EL (cell line): ENCODE results near the gene PPP2R3A.
"Not testable (repeated sequence)": the region's sequence is repeated elsewhere in the genome, so short reads cannot be mapped to it uniquely, and the experiment has no call there.

Source experiments
- DNase-seq: peaks from one replicate; pipeline ENCODE4 v3.0.0-alpha.2; 2016

PPP2R3A gene

DNA sequence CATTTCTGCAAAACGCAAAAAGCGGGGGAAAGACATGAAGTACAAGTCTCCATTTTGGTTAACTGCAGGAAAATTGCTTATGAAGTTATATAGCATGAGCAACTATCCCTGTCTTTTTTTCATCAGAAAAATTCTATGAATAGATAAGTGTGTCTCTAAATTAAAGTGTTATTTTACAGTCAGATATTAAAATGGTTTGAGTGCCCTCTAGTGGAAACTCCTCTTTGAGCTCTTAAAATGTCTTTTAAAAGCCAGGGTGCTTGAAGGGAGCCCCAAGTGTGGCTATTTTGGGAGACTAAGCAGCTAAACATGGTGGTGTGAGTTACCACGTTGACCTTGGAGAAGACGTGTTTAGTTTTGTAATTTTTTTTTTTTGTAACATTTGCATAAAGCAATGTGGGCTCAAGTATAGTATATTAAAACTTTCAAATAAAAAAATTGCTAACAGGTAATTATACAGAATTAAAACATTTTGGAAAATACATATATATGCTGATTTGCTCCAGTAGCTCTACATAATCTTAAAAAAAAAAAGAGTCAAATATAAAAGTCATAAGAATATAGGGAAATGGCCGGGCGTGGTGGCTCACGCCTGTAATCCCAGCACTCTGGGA, 77.2 kb downstream of the PPP2R3A start:
- peak; percentile 67 for DNase-seq

DNA sequence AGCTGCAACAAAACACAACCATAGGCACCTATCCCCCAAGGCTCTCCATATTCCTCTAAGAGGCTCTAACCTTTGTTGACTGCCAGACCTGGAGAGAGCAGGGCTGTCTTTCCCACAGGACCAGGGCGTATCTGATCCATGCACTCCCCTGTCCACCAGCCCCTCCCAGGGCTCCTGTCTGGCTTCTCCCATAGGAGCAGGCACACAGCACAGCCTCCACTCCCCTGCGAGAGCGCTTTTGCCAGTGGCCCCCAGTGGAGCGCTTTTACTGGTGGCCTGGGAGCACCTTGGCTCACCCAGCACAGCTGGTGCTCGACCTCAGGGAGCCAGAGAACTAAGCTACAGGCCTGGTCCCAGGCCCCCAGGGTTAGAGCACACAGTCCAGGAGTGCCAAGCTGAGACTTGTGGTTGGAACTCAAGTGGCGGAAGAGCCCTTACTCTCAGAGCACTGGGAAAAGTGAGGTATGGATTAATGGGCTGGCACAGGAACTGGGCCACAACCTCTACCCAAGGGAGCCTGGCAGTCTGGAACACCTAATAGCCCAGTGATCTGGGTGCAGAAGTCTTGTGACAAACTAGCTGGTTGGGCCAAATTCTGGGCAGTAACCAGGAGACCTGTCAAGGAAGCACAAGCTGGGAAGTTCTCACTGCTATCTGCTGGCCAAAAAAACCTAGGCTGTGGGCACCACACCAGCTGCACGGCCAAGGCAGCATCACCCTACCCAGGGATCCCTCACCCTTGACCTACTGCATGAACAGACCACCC, 79.6 kb downstream of the PPP2R3A start:
- DNase-seq, result no peak

DNA sequence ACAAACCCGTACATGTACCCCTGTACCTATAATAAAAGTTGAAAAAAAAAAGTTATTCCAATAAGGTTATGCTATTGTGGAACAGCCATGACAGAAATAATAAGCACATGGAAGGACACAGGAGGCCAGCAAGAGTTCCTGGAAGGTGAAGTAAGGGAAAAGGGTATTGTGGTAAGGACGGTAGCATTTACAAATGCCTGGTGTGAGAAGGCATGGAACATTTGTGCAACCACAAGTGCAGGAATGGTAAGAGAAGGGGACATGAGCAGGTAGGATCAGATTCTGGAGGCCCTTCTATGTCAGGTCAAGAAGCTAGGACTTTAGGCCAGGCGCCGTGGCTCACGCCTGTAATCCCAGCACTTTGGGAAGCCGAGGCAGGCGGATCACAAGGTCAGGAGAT, 82.5 kb downstream of the PPP2R3A start:
- no peak for DNase-seq

DNA sequence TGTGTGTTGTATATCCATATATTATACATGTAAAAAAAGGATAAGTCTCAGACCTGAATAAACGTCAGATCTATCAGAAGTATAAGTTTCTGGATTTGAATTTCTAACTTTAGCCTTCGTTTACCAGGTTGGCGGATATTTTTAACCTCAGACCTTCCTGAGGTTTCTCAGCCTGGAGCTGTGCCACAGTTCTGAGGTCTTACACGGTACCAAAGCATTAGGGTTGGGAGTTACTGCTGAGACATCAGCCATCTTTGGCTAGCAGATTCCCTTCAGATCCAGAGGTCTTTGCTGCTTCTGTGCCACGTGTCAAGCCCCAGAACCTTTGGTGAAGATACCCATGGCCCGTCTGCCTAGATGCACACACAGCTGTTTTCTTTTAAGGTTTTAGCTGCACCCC, 84.7 kb downstream of the PPP2R3A start:
- DNase-seq, result no peak

DNA sequence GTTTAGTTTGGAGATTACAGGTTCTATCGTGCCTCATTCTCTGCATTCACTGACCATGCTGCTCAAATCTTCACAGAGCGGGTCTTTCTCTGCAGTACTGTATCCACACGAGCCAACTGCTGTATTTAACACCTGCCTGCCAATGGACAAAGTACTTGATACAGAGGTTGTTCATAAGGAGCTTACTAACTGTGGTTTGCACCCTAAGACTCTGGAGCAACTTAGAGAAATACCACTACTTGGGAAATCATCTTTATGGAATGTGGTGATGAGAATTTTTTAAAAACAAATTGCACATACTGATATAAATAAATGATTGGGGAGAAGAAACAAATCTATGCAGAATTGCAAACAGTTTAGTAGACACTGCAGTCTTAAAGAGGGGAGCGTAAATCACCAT, 90.0 kb downstream of the PPP2R3A start:
- peak; percentile 12 for DNase-seq

DNA sequence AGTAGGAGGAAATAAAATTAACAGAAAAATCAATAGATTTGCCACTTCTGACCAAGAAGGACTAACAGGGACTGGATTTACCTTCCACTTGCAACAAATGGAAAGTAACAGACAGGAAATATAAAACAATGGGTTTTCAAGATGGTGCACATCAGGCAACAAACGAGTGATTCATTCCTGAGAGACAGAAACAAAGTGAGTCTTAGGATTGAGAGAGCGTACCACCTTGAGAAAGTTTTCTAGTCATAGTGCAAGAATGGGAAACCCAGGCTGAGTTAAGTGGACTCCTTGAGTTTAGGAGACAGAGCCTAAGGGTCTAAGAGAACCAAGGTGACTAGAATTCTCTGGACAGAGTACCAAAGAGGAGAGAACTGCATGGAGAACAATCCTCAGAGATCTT, 101.7 kb downstream of the PPP2R3A start:
- no peak for DNase-seq

DNA sequence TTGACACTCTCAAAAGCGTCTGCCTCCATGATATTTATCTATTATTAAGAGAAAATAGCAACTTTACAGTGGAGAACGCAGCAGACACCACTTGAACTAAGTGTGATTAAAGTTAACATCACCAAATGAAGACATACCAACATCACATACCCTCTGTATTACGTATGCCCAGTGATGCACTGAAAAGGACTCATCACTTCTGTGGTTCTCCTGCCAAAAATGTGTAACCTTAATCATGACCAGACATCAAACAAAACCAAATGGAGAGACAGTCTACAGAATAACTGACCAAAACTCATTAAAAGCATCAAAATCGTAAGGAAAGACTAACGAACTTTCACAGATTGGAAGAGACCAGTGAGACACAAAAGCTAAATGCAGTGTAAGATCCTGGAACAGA, 103.2 kb downstream of the PPP2R3A start:
- peak; percentile 89 for DNase-seq

DNA sequence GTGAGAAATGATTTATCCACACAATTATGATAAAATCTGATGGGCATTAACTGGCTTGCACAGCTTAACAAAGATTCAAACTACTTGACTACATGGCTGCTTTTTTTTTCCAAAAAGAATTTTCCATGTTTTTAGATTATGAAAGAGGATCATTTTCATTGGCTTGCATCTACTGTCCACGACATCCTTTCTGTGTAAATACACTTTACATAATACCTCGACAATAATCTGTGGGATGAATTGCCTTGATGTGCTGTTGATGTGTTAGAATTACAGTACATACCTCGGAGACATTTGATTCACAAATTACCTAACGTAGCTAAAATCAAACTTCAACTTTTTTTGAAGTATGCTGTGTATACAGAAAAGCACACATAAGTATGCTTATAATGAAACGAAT, 104.4 kb downstream of the PPP2R3A start:
- DNase-seq, result no peak

DNA sequence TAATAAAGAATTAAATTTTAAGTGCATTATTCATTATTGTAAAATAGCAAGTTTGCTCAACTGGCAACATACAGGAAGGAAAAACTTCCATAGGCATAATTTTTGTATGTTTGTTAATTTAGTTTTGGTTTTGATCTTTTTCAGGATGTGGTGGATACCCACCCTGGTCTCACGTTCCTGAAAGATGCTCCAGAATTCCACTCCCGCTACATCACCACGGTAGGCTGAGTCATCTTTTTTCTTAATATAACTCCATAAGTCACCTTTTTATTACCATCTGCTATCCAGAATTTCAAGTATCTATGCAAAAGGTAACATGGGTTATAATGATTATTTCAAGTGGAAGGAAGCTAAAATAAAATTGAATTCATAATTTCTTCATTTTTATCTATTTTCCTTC, 104.8 kb downstream of the PPP2R3A start:
- peak; percentile 95 for DNase-seq

DNA sequence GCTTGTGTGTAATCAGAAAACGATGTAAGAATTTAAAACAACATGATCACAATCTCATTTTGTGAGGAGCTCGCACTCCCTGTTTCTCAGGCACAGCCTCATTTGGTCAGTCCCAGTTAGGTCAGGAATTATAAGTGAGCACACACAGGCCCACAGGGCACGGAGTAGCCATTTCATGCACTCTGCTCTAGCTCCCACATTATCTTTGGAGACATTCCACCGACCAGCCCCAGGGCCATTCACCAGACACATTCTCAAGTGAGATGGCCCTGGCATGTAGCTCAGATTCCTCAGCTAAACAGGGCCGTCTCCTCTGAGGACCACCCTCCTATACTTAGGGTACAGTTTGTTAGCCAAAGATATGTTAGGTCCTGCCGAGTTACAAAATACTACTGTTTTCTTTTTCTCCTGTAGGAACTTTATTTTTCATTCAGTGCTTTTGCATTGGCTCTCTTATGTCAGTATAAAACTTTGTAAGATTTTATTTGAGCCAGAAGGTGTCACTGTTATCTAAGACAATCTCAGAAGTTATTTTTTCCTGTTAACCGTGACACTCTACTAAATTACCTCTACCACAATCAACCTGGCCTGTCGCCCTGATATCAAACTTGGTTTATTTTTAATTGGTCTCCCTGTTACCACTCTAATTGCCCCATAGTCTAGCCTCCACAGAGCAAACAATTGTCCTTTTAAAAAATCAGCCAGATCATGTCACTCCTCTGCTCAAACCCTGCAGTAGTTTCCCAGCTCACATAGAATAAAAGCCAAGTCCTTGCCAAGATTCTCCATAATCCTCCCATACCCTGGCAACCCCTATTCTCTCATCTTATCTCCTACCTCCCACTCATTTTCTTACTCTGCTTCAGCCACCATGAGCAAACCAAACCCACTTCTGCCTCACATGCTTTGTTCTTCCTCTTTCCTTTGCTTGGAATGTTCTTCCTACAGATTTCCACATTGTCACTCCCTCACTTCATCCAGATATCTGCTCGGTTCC, 105.7 kb downstream of the PPP2R3A start:
- peak; percentile 93 for DNase-seq

DNA sequence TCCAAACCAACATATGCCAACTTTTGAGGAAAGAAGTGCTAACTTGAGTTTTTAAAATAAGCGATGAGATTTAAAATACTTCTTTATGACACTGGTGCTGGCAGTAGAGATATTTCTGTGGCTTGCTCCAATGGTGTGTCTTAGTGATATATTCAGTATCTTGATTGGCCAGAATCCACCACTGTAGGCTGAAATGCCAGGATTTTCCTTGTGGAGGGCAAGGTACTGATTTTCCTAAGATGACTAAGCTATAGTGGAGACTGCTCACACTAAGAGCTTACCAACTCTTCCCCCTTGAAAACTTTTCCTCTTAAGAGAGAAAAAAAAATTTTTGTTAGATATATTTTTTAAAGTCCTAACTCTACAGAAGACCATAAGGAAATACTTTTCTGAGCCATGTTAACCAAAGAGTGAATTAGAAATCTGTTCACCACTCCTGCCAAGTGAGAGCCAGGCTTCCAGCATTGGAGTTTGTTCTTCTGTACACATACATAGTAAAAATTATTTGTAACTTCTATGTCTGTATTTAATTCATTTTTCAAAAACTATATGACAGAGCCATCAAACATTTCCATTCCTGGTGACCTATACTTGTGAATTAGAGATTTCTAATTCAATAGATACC, 109.1 kb downstream of the PPP2R3A start:
- peak; percentile 42 for DNase-seq

DNA sequence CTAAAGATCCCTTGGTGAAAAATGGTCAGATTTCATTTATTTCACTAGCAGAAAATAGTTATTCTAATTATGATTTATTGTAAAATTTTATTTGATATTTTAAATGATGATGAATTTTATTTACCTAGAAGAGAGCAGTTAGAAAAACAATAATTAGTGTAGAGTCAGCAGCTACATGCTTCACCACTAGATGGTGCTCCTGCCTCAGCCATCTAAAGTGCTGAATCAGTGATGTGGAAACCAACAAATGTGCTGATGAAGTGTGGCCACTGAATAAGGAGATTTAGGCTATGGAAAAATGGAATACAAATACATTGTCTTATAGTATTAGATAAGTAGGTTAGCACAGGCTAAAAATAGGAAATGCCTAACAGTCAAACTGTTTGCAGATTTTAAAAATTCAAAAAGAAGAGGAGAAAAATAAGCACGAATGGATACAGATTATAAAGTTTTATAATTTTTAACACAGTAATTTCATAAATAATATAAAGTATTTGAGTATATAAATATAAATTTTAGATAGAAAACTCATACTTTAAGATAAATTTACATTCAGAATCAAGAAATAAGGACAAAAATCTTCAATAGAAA, 109.8 kb downstream of the PPP2R3A start:
- peak; percentile 75 for DNase-seq

DNA sequence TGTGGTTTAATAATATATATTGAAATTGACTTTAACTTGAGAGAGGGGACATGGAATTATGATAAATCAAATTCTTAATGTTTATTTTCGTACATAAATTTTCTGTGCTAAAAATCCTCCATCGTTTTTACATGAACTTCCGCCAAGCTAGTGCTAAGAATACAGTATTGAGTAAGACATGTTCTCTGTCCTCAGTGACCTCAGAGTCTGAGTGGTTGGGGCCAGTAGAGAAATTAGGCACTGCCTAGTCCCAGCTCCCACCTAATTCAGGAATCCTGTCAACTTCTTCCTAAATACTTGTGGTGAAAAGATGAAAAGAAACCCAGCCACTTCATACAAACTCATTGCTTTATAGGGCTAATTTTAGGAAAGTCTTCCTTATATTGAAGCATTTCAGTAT, 110.3 kb downstream of the PPP2R3A start:
- DNase-seq, result peak; percentile 7

DNA sequence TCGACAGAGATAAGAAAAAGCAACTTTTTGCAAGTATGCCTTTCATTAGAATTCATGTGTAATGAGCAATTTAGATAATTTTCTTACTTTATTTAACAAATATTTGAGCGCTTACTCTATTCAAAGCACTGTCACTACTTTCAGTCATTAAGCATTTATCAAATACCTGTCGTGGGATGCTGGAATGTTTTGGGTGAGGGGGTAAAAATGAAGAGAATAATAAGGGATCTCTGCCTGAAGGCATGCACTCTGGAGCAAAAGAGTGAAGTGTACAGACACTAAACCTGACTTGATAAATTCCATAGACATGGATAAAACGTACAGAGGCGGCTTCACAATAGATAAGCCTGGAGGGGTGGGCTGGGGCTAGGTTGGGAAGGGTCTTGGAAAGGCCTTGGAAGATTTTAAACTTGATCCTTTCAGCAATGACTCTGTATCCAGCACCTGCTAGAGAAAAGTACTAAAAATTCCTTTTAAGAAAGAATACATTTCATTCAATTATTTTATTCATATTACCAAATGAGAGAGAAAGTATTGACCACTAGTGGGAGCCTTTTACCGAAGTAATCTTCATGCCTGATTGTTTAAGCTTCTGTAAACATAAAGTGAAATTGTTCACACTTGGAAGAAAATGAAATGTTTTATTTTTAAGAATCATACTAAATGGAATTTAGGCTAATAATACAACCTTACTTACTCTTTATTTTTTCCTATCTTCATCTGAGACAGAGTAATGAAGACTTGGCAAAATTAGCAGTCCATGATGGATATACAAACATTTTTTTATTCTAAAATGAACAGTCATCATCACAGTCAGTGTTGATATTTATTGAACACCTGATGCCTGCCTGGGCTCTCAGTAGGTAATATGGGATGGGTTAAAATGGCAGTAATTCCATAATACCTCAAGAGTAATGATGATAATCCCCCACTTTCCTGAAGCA, 113.2 kb downstream of the PPP2R3A start:
- peak; percentile 33 for DNase-seq

DNA sequence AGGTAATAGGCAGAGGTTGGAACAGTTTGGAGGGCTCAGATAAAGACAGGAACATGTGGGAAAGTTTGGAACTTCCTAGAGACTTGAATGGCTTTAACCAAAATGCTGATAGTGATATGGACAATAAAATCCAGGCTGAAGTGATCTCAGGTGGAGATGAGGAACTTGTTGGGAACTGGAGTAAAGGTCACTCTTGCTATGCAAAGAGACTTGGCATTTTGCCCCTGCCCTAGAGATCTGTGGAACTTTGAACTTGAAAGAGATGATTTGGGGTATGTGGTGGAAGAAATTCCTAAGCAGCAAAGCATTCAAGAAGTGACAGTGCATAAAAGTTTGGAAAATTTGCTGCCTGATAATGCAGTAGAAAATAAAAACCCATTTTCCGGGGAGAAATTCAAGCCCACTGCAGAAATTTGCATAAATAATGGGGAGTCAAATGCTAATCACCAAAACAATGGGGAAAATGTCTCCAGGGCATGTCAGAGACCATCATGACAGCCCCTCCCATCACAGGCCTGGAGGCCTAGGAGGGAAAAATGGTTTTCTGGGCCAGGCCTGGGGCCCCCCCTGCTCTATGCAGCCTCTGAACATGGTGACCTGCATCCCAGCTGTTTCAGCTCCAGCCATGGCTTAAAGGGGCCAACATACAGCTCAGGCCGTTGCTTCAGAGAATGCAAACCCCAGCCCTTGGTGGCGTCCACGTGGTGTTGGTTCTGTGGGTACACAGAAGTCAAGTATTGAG, 118.3 kb downstream of the PPP2R3A start:
- not testable (repeated sequence) for DNase-seq

DNA sequence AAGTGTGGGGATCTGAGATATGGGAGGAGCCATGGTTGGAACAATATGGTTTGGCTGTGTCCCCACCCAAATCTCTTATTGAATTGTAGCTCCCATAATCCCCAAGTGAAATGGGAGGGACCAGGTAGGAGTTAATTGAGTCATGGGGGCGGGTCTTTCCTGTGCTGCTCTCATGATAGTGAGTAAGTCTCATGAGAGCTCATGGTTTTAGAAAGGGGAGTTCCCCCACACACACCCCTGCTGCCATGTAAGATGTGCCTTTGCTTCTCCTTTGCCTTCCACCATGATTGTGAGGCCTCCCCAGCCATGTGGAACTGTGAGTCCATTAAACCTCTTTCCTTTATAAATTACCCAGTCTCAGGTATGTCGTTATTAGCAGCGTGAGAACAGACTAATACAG, 119.5 kb downstream of the PPP2R3A start:
- DNase-seq, result not testable (repeated sequence)

DNA sequence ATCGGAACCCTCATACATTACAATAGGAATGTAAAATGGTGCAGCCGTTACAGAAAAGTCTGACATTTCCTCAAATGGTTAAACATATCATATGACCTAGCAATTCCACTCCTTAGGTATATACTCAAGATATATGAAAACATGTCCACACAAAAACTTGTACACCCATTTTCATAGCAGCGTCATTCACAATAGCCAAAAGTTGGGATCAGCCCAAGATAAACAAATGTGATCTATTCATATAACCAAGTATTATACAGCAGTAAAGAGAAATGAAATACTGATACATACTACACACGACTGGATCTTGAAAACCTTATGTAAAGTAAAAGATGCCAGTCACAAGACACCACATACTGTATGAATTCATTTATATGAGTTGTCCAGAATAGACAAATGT, 128.2 kb downstream of the PPP2R3A start:
- DNase-seq, result no peak

DNA sequence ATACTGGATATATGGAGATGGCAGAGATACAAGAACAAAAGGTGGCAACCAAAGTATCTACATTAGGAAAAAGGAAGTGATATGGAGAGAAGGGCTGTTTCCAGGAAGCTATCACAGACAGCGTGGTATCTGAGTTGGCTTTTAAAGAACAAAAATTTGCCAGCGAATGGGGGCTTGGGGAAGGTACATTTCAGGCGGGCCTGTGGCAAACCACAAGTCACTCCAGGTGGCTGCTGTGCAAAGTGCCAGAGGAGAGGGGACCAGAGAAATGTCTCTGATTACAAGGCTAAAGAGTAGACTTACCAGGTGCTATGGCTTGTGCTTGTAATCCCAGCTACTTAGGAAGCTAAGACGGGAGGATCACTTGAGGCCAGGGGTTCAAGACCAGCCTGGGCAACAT, 139.5 kb downstream of the PPP2R3A start:
- no peak for DNase-seq

DNA sequence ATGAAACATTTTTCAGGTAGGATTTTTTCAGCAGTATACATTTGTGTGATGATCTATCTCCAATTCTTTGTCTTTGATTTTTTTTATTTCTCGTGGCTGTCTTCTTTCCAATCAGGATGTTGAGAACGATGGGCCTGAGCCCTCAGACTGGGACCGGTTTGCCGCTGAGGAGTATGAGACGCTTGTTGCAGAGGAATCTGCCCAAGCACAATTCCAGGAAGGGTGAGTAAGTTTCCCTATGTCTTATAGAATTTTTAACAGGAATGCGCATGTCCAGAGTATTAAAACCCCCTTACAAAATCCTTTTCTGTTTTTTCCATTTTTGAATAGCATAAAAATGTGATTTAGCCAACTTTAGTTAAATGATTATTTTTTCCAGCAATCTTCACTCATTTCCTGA, 140.6 kb downstream of the PPP2R3A start:
- no peak for DNase-seq

DNA sequence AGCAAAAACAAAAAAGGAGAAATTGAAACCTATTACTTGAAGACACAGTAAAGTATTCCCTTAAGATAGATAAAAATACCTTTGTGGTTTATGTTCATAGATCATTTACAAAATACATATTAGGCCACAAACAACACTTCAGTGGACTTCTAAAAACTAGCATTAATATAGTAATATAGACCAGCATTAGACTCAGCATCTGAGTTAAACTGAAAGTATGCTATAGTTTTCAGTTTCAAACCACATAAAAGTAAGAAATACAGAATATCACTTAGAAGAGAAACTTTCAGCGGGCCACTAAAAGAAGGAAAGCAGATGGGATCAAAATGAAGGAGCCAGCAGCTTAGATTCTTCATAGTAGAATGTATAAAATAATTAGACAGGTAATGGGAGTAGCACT, 144.0 kb downstream of the PPP2R3A start:
- DNase-seq, result no peak

DNA sequence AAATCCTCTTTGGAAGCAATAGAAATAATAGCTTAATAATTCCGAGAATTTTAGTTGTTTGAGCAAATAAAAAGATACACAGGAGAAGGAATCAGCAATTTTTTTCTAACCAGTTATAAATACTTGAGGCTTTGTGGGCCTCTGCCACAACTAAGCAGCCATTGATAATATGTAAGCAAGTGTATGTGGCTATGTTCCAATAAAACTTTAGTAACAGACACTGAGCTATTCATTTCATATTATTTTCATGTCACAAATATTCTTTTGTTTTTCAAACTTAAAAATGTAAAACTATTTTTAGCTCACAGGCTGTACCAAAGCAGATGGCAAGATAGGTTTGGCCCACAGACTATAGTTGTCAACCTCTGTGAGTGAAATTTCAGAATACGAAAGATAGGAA, 145.0 kb downstream of the PPP2R3A start:
- no peak for DNase-seq
